ENCODE data around the gene TRIM63.

- TF ChIP-seq CTCF (conservative IDR thresholded peaks at IDR 0.05; ENCODE audit: low read length) (no peak), EZH2phosphoT487 (IDR thresholded peaks at IDR 0.05; ENCODE audit: borderline replicate concordance, low read depth, low read length) (no peak)
Measured at GRCh38 chr1:26025517-26025916, 41.9 kb downstream of the TRIM63 start.

All from OCI-LY7 (cell line).